HepG2 (cell line): ENCODE data around the gene CCL17. TPM values are rescaled to one million over a fixed set of nuclear protein-coding genes. Genes with fewer than 3 reads are reported as not detected.

ENCODE experiments used
- AKNA ChIP-seq: sonication (generic); formaldehyde crosslinking; IDR thresholded peaks from 2 replicates; pipeline ENCODE4 v1.4.0; 2020; ENCODE audit warnings: missing genetic modification reagents, borderline replicate concordance
- BHLHE40 ChIP-seq: IDR thresholded peaks from 2 replicates; pipeline ENCODE4 v1.6.1; 2011; ENCODE audit warnings: low read length, improper control_type of control experiment
- CENPX ChIP-seq: sonication (generic); formaldehyde crosslinking; IDR thresholded peaks from 2 replicates; pipeline ENCODE4 v1.9.0; 2021; ENCODE audit warnings: mild to moderate bottlenecking, missing genetic modification reagents, moderate library complexity
- CREM ChIP-seq, 2 experiments: sonication (generic) in 1 of 2; formaldehyde crosslinking in 1 of 2; IDR thresholded peaks; 2 replicates each; pipeline versions ENCODE4 v1.4.0 to v1.6.1; 2016 to 2020; ENCODE audit warnings: antibody characterized with exemption in 1 of 2, mild to moderate bottlenecking in 1 of 2, missing genetic modification reagents in 1 of 2
- HNRNPK ChIP-seq: fragments of 200-400 bp; formaldehyde crosslinking; IDR thresholded peaks from 2 replicates; pipeline ENCODE4 v1.6.1; 2018; ENCODE audit warnings: low read length, low read depth, moderate library complexity, mild to moderate bottlenecking; ENCODE audit not compliant: poor library complexity, severe bottlenecking
- KAT7 ChIP-seq: IDR thresholded peaks from 2 replicates; pipeline ENCODE4 v1.6.1; 2018; ENCODE audit warnings: borderline replicate concordance, missing compliant biosample characterization
- MTF2 ChIP-seq: sonication (generic); formaldehyde crosslinking; IDR thresholded peaks from 2 replicates; pipeline ENCODE4 v1.5.0; 2020; ENCODE audit warnings: missing genetic modification reagents, borderline replicate concordance
- NFIB ChIP-seq: sonication (generic); formaldehyde crosslinking; IDR thresholded peaks from 2 replicates; pipeline ENCODE4 v1.9.0; 2021; ENCODE audit warnings: missing genetic modification reagents, mild to moderate bottlenecking, borderline replicate concordance
- POLR2AphosphoS5 ChIP-seq: IDR thresholded peaks from 2 replicates; pipeline ENCODE4 v1.6.1; 2012; ENCODE audit warnings: low read depth, low read length
- TCF12 ChIP-seq, 2 experiments: fragments of 450-650 bp in 1 of 2; sonication (generic) in 1 of 2; formaldehyde crosslinking in 1 of 2; IDR thresholded peaks; 2 replicates each; pipeline versions ENCODE4 v1.6.1 to v1.8.0; 2017 to 2022; ENCODE audit warnings: antibody characterized with exemption in 1 of 2, mild to moderate bottlenecking in 1 of 2, missing genetic modification reagents in 1 of 2, moderate library complexity in 1 of 2
- TRIM24 ChIP-seq: sonication (generic); formaldehyde crosslinking; IDR thresholded peaks from 2 replicates; pipeline ENCODE4 v1.8.0; 2022; ENCODE audit warnings: mild to moderate bottlenecking, missing genetic modification reagents
- ZNF580 ChIP-seq: IDR thresholded peaks from 2 replicates; pipeline ENCODE4 v1.6.1; 2016; ENCODE audit warnings: low read depth, borderline replicate concordance
- ZNF644 ChIP-seq: IDR thresholded peaks from 2 replicates; pipeline ENCODE4 v1.6.1; 2016; ENCODE audit warnings: low read depth
- polyA plus RNA-seq, 8 experiments: library from polyadenylated mRNA; depleted of rRNA in 3 of 8; stranded (reverse) in 7 of 8; unstranded in 1 of 8; fragments of >200 nt; fragmentation: Illumina TruSeq in 4 of 8; extraction: Trizol in 4 of 8; gene quantifications; 2 replicates each; pipeline versions ENCODE4 v1.2.1 to v1.2.3, GENCODE V29; 2011 to 2016; ENCODE audit warnings: low read depth in 4 of 8, missing spikeins in 1 of 8, mixed read lengths in 1 of 8; ENCODE audit not compliant: insufficient read depth in 1 of 8
- total RNA-seq, 5 experiments: library from RNA; depleted of rRNA; stranded (reverse); fragments of >200 nt; fragmentation: Illumina TruSeq; extraction: Trizol; gene quantifications; 2 replicates each; pipeline ENCODE4 v1.2.3, GENCODE V29; 2016; ENCODE audit warnings: low read depth in 1 of 5
- TF ChIP-seq, protein P1 (sequence below): sonication (generic); formaldehyde crosslinking; IDR thresholded peaks from 2 replicates; pipeline ENCODE4 v1.8.1; 2023; ENCODE audit warnings: mild to moderate bottlenecking, missing genetic modification reagents
- TF ChIP-seq, protein P2 (sequence below): sonication (generic); formaldehyde crosslinking; IDR thresholded peaks from 2 replicates; pipeline ENCODE4 v1.5.0; 2020; ENCODE audit warnings: missing genetic modification reagents
- TF ChIP-seq, protein P3 (sequence below): sonication (generic); formaldehyde crosslinking; IDR thresholded peaks from 2 replicates; pipeline ENCODE4 v1.4.0; 2020; ENCODE audit warnings: low read depth, missing genetic modification reagents

CCL17 gene
- total and polyA plus RNA-seq, 2 of the 13 experiments (the other 11 are each of a cell fraction or from before 2014, with no cell fraction given) = not detected

GRCh38 chr16:57462209-57462977 is 57.8 kb downstream of the CCL17 start, which contains the start of gene POLR2C (continued):
- TF ChIP-seq, protein P1, sequence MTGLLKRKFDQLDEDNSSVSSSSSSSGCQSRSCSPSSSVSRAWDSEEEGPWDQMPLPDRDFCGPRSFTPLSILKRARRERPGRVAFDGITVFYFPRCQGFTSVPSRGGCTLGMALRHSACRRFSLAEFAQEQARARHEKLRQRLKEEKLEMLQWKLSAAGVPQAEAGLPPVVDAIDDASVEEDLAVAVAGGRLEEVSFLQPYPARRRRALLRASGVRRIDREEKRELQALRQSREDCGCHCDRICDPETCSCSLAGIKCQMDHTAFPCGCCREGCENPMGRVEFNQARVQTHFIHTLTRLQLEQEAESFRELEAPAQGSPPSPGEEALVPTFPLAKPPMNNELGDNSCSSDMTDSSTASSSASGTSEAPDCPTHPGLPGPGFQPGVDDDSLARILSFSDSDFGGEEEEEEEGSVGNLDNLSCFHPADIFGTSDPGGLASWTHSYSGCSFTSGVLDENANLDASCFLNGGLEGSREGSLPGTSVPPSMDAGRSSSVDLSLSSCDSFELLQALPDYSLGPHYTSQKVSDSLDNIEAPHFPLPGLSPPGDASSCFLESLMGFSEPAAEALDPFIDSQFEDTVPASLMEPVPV (CRISPR knock-in tag) = peak; percentile 36; the same call in 1 of the 2 replicates
- peak; percentile 98; the same call in 1 of the 2 replicates for TF ChIP-seq KAT7
- no peak for TF ChIP-seq HNRNPK
- TF ChIP-seq CENPX (CRISPR knock-in tag) = no peak
- TF ChIP-seq BHLHE40 = no peak
- TF ChIP-seq NFIB = 0 out of 2 replicates have a peak, but pooled peaks have one; percentile 47
- TF ChIP-seq TCF12 (IDR thresholded peaks at IDR 0.05) = no peak
- TF ChIP-seq TCF12 (CRISPR knock-in tag; IDR thresholded peaks at IDR 0.05) = no peak
- peak; percentile 99 for TF ChIP-seq ZNF580 (CRISPR knock-in tag)
- TF ChIP-seq TRIM24 (CRISPR knock-in tag) = no peak
- TF ChIP-seq MTF2 = peak; percentile 87
- TF ChIP-seq ZNF644 (CRISPR knock-in tag) = 0 out of 2 replicates have a peak, but pooled peaks have one; percentile 50
- no peak for TF ChIP-seq AKNA (CRISPR knock-in tag)
- TF ChIP-seq, protein P2, sequence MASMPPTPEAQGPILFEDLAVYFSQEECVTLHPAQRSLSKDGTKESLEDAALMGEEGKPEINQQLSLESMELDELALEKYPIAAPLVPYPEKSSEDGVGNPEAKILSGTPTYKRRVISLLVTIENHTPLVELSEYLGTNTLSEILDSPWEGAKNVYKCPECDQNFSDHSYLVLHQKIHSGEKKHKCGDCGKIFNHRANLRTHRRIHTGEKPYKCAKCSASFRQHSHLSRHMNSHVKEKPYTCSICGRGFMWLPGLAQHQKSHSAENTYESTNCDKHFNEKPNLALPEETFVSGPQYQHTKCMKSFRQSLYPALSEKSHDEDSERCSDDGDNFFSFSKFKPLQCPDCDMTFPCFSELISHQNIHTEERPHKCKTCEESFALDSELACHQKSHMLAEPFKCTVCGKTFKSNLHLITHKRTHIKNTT (CRISPR knock-in tag) = no peak
- TF ChIP-seq POLR2AphosphoS5 = peak; percentile 99
- TF ChIP-seq, protein P3, sequence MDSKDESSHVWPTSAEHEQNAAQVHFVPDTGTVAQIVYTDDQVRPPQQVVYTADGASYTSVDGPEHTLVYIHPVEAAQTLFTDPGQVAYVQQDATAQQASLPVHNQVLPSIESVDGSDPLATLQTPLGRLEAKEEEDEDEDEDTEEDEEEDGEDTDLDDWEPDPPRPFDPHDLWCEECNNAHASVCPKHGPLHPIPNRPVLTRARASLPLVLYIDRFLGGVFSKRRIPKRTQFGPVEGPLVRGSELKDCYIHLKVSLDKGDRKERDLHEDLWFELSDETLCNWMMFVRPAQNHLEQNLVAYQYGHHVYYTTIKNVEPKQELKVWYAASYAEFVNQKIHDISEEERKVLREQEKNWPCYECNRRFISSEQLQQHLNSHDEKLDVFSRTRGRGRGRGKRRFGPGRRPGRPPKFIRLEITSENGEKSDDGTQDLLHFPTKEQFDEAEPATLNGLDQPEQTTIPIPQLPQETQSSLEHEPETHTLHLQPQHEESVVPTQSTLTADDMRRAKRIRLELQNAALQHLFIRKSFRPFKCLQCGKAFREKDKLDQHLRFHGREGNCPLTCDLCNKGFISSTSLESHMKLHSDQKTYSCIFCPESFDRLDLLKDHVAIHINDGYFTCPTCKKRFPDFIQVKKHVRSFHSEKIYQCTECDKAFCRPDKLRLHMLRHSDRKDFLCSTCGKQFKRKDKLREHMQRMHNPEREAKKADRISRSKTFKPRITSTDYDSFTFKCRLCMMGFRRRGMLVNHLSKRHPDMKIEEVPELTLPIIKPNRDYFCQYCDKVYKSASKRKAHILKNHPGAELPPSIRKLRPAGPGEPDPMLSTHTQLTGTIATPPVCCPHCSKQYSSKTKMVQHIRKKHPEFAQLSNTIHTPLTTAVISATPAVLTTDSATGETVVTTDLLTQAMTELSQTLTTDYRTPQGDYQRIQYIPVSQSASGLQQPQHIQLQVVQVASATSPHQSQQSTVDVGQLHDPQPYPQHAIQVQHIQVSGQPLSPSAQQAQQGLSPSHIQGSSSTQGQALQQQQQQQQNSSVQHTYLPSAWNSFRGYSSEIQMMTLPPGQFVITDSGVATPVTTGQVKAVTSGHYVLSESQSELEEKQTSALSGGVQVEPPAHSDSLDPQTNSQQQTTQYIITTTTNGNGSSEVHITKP (CRISPR knock-in tag) = peak; percentile 60; the same call in 1 of the 2 replicates
- TF ChIP-seq CREM (IDR thresholded peaks at IDR 0.05) = peak; percentile 65
- TF ChIP-seq CREM (CRISPR knock-in tag; IDR thresholded peaks at IDR 0.05) = no peak
